Measurements from ENCODE around the gene BEST4. TPM values are rescaled to one million over a fixed set of nuclear protein-coding genes. Genes with fewer than 3 reads are reported as not detected.

Gene BEST4
- total RNA-seq: 0.33 TPM in 1 of 2 replicates, not detected in the other

GRCh38 chr1:44788120-44788860 is at the start of gene BEST4:
BEST4 (minus strand) TSS chr1:44788170; CDS start chr1:44787705, 465 bp downstream.

DNA sequence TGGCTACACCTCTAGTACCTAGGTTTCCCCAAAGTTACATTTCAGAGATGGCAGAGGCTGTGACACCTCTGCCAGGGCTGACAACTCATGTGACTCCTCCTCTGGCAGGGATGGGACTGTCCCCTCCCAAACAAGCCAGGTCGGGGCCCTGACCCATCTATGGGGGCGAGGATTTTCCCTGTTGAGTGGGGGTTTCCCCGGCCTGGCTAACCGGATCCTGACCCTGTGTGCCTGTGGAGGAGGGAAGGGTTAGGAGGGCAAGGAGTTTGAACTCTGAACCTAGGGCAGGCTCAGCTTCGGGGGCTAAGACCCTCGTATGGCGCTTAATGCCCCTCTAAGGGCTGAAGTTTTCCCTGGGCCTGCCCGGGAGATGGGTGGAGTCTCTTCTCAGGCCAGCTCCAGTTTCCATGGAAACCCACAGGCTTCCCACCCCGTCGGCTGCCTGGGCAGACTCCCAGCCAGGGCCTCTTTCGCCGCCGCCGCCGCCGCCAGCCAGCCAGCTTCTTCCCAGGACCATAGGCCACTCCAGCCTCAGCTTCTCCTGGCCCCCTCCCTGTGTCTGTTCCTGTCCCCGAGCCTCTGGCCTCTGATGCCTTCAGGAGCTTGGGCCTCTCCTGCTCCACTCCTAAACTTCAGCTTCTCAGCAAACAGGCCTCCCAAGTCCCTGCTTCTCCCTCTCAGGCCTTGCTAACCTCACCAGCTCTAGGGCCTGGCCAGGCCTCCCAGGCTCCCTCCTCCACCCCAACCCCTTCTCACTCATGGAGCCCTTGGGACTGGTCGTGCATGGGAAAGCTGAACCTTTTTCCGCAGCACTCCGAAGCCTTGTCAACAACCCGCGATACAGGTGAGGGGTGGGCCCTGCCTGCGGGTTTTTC is 20.3 kb upstream of the BEST4 start, which contains the start of gene BTBD19:
Gene BTBD19 (plus strand): TSS at position 461 of the 875 bp plus-strand sequence. CDS start 298 bp downstream, at position 759.

GRCh38 chr1:44806704-44807363 is 18.9 kb upstream of the BEST4 start, which contains the start of gene DYNLT4:
DYNLT4 (minus strand) TSS chr1:44807351; CDS start chr1:44806668, 683 bp downstream.

DNA sequence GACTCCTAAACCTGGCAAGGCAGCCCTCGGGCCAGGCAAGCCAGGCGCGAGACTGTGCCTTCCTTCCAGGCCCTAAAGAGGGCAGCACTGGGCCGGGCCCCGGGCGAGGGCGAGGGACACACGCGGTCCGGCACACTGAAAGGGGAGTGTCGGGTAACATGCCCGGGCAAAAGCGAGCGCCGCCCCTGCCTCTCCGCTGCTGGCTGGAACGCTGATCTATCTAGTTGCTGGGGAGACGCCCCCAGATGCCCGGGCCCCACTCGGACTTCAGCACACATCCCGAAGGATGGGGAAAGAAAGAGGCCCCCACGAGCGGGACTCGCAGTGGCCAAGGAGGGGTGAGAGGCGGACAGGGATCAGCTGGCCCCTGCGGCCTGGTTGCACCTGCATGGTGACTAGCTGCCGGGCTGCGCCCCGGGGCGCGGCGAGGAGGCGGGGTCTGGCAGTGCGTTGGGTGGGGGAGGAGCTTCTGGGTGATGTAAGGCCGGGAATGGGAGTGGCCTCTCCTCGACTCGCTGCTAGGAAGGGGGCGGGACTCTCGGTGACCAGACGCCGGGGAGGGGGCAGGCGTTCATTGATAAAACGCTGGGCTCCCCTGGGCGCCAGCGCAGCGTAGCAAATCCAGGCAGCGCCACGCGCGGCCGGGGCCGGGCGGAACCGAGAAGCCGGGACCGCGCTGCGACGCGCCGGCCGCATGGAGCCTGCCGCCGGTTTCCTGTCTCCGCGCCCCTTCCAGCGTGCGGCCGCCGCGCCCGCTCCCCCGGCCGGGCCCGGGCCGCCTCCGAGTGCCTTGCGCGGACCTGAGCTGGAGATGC is 12.0 kb upstream of the BEST4 start, which contains the start of gene PLK3:
Gene PLK3 (plus strand): TSS at position 608 of the 815 bp plus-strand sequence. CDS start 87 bp downstream, at position 695.

DNA sequence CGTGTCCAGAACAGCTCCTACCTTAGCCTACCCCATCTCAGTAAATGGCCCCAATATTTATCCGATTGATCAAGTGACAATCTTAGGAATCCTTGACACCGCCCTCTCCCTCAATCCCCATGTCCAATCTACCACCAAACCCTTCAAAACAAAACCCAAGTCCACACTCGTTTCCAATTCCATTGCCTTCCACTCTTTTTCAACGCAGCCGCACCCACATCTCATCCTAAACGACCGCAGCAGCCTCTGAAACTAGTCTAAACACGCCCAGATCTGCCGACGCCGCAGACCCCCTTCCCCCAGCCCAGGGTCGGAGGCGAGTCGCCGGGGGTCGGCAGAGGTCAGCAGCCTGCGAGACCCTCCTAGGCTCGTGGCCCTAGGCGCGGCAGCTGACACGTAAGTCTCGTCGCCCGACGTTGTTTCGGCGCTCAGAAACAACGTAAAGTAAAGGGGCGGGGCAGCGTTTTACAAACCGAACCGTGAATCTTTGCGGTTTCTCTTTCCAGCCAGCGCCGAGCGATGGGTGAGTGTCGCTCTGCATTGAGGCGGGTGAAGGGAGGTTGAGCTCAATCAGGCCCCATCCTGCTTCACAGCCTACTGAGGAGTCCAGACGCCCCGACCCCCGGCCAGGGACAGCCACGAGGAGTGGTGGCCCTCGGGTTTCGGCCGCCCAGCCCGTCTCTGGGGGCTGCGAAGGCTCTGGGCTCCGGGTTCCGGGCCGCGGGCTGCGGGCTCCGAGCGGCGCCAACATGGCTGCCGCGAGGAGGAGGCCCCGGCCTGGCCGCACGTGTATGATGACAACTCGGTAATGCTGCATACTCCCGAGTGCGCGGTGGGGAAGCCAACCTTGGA is 12.7 kb downstream of the BEST4 start, which contains the start of gene RPS8:
Gene RPS8 (plus strand): TSS at position 463 of the 852 bp plus-strand sequence. CDS start 57 bp downstream, at position 520.

DNA sequence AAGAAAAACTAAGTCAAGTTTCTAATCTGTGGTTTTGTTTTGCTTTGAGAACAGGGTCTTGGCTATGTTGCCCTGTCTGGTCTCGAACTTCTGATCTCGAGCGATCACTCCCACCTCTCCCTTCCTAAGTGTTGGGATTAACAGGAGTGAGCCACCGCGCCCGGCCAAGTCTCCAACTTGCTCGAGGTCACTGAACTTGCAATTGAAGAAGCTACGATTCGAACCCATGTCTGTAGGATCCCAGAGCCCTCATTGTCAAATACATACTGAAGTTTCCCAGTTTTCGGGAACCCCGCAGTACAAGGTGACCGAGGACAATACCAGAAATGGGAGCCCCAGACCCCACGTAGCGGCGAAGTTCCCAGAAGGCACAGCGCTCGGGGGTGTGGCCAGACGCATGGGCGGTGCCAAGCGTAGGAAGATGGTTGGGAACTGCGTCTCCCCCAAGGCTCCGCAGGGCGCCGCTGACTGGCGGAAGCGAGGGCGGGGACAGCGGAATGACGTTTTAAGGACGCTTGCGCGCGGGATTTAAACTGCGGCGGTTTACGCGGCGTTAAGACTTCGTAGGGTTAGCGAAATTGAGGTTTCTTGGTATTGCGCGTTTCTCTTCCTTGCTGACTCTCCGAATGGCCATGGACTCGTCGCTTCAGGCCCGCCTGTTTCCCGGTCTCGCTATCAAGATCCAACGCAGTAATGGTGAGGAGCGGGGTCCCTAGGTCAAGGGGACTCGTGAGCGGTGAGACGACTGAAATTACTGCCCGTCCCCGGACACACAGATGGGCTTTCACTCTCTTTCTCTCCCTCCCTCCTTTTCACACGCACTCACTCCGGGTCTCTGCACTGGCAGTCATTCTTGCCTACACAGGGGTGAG is 48.4 kb downstream of the BEST4 start, which contains the start of gene KIF2C:
Gene KIF2C (plus strand): TSS at position 531 of the 872 bp plus-strand sequence. CDS start 96 bp downstream, at position 627.

Small RNAs within 50 kb of the gene (small RNA-seq; reads per million reads assigned to genes)
- 1,244 reads per million, percentile 100 among the genes with 10 or more reads in this experiment for gene SNORD38A
- not detected for gene SNORD38B
- 103 reads per million, percentile 99 among the genes with 10 or more reads in this experiment for gene SNORD46
- gene SNORD55: not detected

Other genes starting within 250 kb of the BEST4 start
- 3.9 and 5.3 TPM in 2 replicates for gene TMEM53, start 113.7 kb downstream of the BEST4 start, total RNA-seq
- gene ARMH1, start 113.5 kb downstream of the BEST4 start, total RNA-seq: 0.19 and 0.33 TPM in 2 replicates
- gene RNU5D-1, start 57.0 kb downstream of the BEST4 start, total RNA-seq: not detected in 2 replicates
- 16.7 and 25.4 TPM in 2 replicates for gene KIF2C, start 48.3 kb downstream of the BEST4 start, total RNA-seq
- 1,543 and 1,595 TPM in 2 replicates for gene RPS8, start 12.6 kb downstream of the BEST4 start, total RNA-seq
- 47.4 and 49.3 TPM in 2 replicates for gene PLK3, start 12.2 kb upstream of the BEST4 start, total RNA-seq
- gene DYNLT4, start 19.2 kb upstream of the BEST4 start, total RNA-seq: not detected in 2 replicates
- 17.3 and 32.7 TPM in 2 replicates for gene BTBD19, start 20.4 kb upstream of the BEST4 start, total RNA-seq
- under 0.01 and 0.29 TPM in 2 replicates for gene PTCH2, start 55.1 kb upstream of the BEST4 start, total RNA-seq
- gene EIF2B3, start 198.4 kb upstream of the BEST4 start, total RNA-seq: 30.4 and 34.9 TPM in 2 replicates
- 39.4 and 45.7 TPM in 2 replicates for gene HECTD3, start 223.2 kb upstream of the BEST4 start, total RNA-seq
- gene UROD, start 224.1 kb upstream of the BEST4 start, total RNA-seq: 188 and 200 TPM in 2 replicates

All from vein endothelial cell (primary cell).